Duodenal mucosa (tissue), 2 donors: ENCODE results near the gene MYOF.

Source experiments
- H3K27ac ChIP-seq: one replicate; pipeline ENCODE4 v1.7.0; 2013; ENCODE audit warnings: low read depth, low read length
- H3K27me3 ChIP-seq, 2 donors: one replicate each; pipeline ENCODE4 v1.7.0; 2013; ENCODE audit warnings: low read length in 2 of 2, control low read depth in 1 of 2; ENCODE audit not compliant: insufficient read depth in 2 of 2, control insufficient read depth in 1 of 2
- H3K36me3 ChIP-seq, 2 donors: one replicate each; pipeline ENCODE4 v1.7.0; 2013; ENCODE audit warnings: low read length in 2 of 2, control low read depth in 1 of 2; ENCODE audit not compliant: insufficient read depth in 2 of 2, control insufficient read depth in 1 of 2
- H3K4me1 ChIP-seq, 2 donors: one replicate each; pipeline ENCODE4 v1.7.0; 2013; ENCODE audit warnings: low read length in 2 of 2, control low read depth in 1 of 2; ENCODE audit not compliant: insufficient read depth in 2 of 2, control insufficient read depth in 1 of 2
- H3K4me3 ChIP-seq, 2 donors: one replicate each; pipeline ENCODE4 v1.7.0; 2013; ENCODE audit warnings: low read length in 2 of 2, low read depth in 1 of 2
- H3K9ac ChIP-seq, 2 donors: one replicate each; pipeline ENCODE4 v1.7.0; 2013; ENCODE audit warnings: low read length in 2 of 2, low read depth in 1 of 2
- H3K9me3 ChIP-seq, 2 donors: one replicate each; pipeline ENCODE4 v1.7.0; 2013; ENCODE audit warnings: low read length in 2 of 2, control low read depth in 1 of 2; ENCODE audit not compliant: control insufficient read depth in 1 of 2

MYOF gene

DNA sequence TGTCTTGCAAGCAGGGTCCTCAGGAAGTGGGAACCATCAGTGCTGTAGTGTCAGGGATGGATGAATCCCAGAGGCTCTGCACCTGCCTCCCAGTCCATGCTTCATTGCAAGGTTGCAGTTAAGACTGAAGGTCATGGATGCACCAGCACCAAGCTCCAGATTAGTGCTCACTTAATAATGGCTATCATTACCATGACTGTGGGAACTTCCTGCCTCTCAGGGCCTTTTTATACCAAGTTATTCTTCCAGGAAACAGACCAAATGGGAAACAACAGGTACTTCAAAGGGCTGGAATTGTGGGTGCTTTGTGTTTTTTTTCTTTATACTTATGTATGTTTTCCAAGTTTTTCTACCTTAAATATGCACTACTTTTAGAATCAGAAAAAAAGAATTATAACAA lies 210.8 kb downstream of the MYOF start:
- no peak overlapping the region for H3K4me3 ChIP-seq

DNA sequence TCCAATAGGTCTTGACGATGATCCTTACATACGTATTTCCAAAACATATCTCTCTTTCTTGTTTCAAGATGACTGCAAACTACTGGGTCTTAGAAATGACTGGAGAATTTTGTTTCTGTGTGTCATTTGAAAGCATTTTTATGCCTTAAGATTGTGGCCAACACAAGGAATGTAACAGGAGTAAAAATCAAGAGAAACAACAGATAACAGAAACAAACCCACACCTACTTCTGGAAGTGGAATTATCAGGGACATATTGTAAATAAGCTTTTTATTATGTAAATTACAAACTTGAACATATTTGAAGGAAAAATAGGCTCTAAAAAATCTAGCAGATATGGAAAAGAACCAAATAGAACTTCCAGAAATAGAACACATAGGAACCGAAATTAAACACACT lies 212.9 kb downstream of the MYOF start:
- Histone ChIP-seq H3K27ac (no peak overlapping the region), H3K36me3 (no peaks in the 10 kb centered on the region), H3K9me3 (no peaks in the 10 kb centered on the region), H3K4me3 (no peak overlapping the region), H3K4me1 (no peaks in the 10 kb centered on the region), H3K9ac (no peak overlapping the region), H3K27me3 (no peaks in the 10 kb centered on the region)

More for the DNA sequence above, 210.8 kb downstream of the MYOF start:
- Histone ChIP-seq H3K27ac (no peak overlapping the region), H3K4me1 (no peaks in the 10 kb centered on the region), H3K27me3 (no peaks in the 10 kb centered on the region), H3K36me3 (no peaks in the 10 kb centered on the region), H3K9ac (no peak overlapping the region), H3K9me3 (no peaks in the 10 kb centered on the region)

DNA sequence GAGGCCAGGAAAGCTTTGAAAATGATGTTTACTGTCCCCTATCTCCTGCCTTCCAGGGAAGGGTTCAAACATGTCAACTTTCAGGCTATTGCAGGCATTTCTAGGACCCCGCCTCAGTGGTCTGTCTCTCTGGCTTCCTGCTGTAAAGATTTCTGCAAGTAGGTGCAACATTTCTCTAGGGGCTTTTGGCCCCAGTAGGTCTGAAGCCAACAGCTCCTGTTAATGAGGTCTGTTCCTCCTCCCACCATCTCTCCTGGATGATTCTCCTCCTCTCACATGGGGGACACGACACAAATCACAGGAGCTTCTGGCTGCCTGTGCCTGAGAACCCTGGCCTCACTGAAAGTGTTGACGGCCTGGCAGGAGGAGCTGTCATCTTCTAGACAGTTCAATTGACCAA lies 214.1 kb downstream of the MYOF start:
- no peaks in the 10 kb centered on the region for H3K4me1 ChIP-seq

DNA sequence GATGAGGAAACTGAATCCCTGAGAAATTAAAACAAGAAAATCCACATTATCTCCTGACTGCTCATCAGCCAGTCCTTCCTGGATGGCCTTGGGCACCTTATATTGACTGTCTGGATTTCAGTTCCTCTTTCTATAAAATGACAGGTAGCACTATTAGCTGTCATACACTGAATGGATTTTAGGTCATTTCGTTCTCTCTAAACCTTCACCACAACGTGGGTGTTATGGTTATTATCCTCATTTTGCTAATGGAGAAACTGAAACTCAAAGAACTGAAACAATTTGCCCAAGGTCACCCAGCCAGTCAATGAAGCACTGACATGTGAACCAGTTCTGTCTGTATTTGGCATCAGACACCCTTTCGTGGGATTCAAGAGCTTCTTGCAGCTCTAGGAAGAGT lies 214.6 kb downstream of the MYOF start:
- Histone ChIP-seq H3K9ac (no peak overlapping the region), H3K27me3 (no peaks in the 10 kb centered on the region), H3K27ac (no peak overlapping the region), H3K36me3 (no peaks in the 10 kb centered on the region), H3K4me1 (no peaks in the 10 kb centered on the region), H3K4me3 (no peak overlapping the region), H3K9me3 (no peaks in the 10 kb centered on the region)

More for the DNA sequence above, 214.1 kb downstream of the MYOF start:
- Histone ChIP-seq H3K27ac (no peak overlapping the region), H3K4me3 (no peak overlapping the region), H3K27me3 (no peaks in the 10 kb centered on the region), H3K9me3 (no peaks in the 10 kb centered on the region), H3K9ac (no peak overlapping the region), H3K36me3 (no peaks in the 10 kb centered on the region)

DNA sequence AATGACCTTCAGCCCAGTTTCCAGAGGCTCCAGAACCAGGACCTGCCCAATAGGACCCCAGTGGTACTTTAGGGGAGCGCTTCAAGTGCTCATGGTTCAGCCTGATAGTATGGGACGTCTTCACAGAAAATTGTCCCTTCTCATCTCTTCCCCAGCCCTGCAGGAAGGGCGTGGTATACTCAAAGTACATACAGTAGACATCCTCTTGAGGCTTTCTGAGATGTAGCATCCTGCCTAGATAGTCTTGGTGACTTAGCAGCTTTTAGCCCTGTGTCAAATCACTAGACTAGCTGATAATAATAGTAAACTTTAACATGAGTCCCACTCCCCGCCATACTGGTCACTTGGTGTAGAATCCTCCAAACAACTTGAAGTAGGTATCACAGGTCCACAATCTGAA lies 215.3 kb downstream of the MYOF start:
- no peak overlapping the region for H3K4me3 ChIP-seq
- no peak overlapping the region for H3K27ac ChIP-seq
- no peaks in the 10 kb centered on the region for H3K27me3 ChIP-seq
- no peaks in the 10 kb centered on the region for H3K36me3 ChIP-seq
- no peaks in the 10 kb centered on the region for H3K4me1 ChIP-seq
- H3K9me3 ChIP-seq: no peaks in the 10 kb centered on the region
- no peak overlapping the region for H3K9ac ChIP-seq

DNA sequence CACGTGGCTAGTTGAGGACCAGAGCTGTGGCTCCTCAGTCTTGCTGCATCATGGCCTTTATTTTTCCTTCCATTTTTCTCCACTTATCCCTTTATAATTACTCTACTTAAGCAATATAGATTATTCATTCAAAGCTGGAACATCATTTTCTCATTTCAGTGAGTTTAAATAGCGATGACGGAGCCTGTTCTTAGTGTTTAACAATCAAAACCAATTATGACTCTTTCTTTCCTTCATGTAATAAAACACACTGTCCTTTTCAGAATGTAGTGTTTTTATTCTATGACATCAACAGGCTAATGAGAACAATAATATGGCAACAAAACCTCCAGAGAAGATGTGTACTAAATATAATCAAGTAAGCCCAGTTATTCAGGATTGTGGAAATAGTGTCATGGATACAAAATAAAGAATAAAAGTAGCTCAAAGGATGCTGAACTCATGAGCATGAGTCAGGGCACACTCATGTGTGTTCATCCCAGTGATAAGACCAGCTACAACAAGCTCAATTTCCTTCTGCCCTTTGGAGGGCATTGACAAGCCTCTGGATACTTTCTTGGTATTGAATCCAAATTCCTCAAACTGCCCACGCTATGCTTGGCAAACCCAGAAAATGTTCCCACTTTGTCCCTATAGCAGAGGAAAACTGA lies 220.0 kb downstream of the MYOF start:
- Histone ChIP-seq H3K4me1 (no peaks in the 10 kb centered on the region), H3K9me3 (no peaks in the 10 kb centered on the region), H3K9ac (no peak overlapping the region), H3K4me3 (no peak overlapping the region), H3K27me3 (no peaks in the 10 kb centered on the region), H3K36me3 (no peaks in the 10 kb centered on the region), H3K27ac (no peak overlapping the region)

DNA sequence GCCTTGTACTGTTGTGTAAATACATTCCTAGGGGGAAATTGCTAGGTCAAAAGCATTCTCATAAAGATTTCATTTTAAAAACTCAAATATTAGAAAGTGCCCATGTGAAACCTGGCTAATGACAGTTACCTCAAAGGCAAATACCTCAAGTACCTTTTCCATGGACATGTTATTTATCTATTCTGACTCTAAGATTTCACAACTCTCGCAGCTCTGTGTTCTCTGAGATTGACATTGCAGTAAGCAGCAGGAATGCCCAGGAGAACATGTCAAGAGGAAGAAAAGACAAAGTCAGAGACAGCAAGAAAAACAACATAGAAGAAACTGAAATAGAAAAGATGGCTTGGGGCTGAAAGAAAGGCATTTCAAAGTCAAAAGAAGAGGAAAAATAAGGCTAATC lies 221.0 kb downstream of the MYOF start:
- Histone ChIP-seq H3K9me3 (no peaks in the 10 kb centered on the region), H3K9ac (no peak overlapping the region), H3K4me3 (no peak overlapping the region), H3K27ac (no peak overlapping the region), H3K27me3 (no peaks in the 10 kb centered on the region), H3K4me1 (no peaks in the 10 kb centered on the region), H3K36me3 (no peaks in the 10 kb centered on the region)

DNA sequence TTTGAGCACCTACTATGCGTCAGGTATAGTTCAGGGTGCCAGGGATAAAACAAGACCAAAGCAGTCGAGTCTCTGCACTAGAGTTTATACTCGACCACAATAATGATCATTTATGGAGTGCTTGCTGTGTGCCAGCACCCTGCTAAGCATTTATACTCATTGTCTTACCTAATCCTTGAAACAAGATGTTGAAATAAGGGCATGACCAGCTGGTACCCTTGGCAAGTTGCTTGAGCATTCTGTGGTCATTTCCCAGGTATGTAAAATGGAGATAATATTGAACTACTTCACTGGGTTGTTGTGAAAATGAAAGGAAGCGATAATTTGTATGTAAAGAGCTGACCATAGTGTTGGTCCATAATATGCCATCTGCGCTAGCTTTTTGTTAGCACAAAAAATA lies 223.0 kb downstream of the MYOF start:
- no peak overlapping the region for H3K9ac ChIP-seq
- H3K4me3 ChIP-seq: no peak overlapping the region
- no peaks in the 10 kb centered on the region for H3K9me3 ChIP-seq
- H3K27me3 ChIP-seq: no peaks in the 10 kb centered on the region
- no peak overlapping the region for H3K27ac ChIP-seq
- no peaks in the 10 kb centered on the region for H3K4me1 ChIP-seq
- H3K36me3 ChIP-seq: no peaks in the 10 kb centered on the region
